Progenitor cell of endocrine pancreas (in vitro differentiated cells): Measurements from ENCODE around the gene RAPGEF2. TPM values are rescaled to one million over a fixed set of nuclear protein-coding genes. Genes with fewer than 3 reads are reported as not detected.

Experiments used
- DNase-seq: peaks from one replicate; pipeline ENCODE4 v3.0.0; 2021; ENCODE audit warnings: low spot score; ENCODE audit not compliant: unreplicated experiment
- H3K27ac Mint-ChIP-seq: 2 replicates; pipeline ENCODE4 v1.8.0; 2021; ENCODE audit warnings: mild to moderate bottlenecking, moderate library complexity, mixed read lengths
- H3K27me3 Mint-ChIP-seq: 2 replicates; pipeline ENCODE4 v1.8.0; 2021; ENCODE audit warnings: mixed read lengths
- H3K36me3 Mint-ChIP-seq: 2 replicates; pipeline ENCODE4 v1.8.0; 2022; ENCODE audit warnings: mixed read lengths; ENCODE audit not compliant: insufficient read depth
- H3K4me1 Mint-ChIP-seq: 2 replicates; pipeline ENCODE4 v1.8.0; 2021; ENCODE audit warnings: low read depth, mixed read lengths
- H3K4me3 Mint-ChIP-seq: 2 replicates; pipeline ENCODE4 v1.8.0; 2021; ENCODE audit warnings: low read depth, mild to moderate bottlenecking, moderate library complexity, mixed read lengths
- H3K9me3 Mint-ChIP-seq: 2 replicates; pipeline ENCODE4 v1.8.0; 2021; ENCODE audit warnings: low read depth, mixed read lengths
- CTCF ChIP-seq: fragments of 200-600 bp; sonication (generic); IDR thresholded peaks from one replicate; pipeline ENCODE4 v1.5.0; 2021; ENCODE audit warnings: antibody characterized with exemption, mild to moderate bottlenecking; ENCODE audit not compliant: unreplicated experiment
- microRNA-seq: library from miRNA; unstranded; fragments of <30 nt; microRNA quantifications from one replicate; pipeline ENCODE4 v1.1.0, GENCODE V29; 2020; ENCODE audit warnings: borderline number of aligned reads; ENCODE audit not compliant: unreplicated experiment
- total RNA-seq: library from RNA; stranded (reverse); gene quantifications from 2 replicates; pipeline ENCODE4 v1.2.1, GENCODE V29; 2021

RAPGEF2 gene
- total RNA-seq, 1 donor from 2014 or later, result 68.9 TPM

GRCh38 chr4:159400558-159401225 lies 297.8 kb downstream of the RAPGEF2 start:
- H3K36me3 Mint-ChIP-seq, result no peaks in the 10 kb centered on the region
- no peaks in the 10 kb centered on the region for H3K4me1 Mint-ChIP-seq
- DNase-seq, result no peak
- H3K9me3 Mint-ChIP-seq, result no peaks in the 10 kb centered on the region
- H3K4me3 Mint-ChIP-seq, result no peak overlapping the region
- H3K27me3 Mint-ChIP-seq, result no peaks in the 10 kb centered on the region
- TF ChIP-seq CTCF, result no peak
- H3K27ac Mint-ChIP-seq, result no peak overlapping the region

GRCh38 chr4:159401226-159401712 lies 298.4 kb downstream of the RAPGEF2 start:
- Mint-ChIP-seq H3K27me3 (no peaks in the 10 kb centered on the region), H3K4me1 (no peaks in the 10 kb centered on the region), H3K36me3 (no peaks in the 10 kb centered on the region), H3K9me3 (no peaks in the 10 kb centered on the region), H3K27ac (no peak overlapping the region), H3K4me3 (no peak overlapping the region)
- no peak for TF ChIP-seq CTCF
- DNase-seq, result no peak

GRCh38 chr4:159401791-159402380 lies 299.0 kb downstream of the RAPGEF2 start:
- TF ChIP-seq CTCF, result no peak
- H3K4me3 Mint-ChIP-seq, result no peak overlapping the region
- no peaks in the 10 kb centered on the region for H3K9me3 Mint-ChIP-seq
- no peaks in the 10 kb centered on the region for H3K27me3 Mint-ChIP-seq
- DNase-seq, result no peak
- H3K36me3 Mint-ChIP-seq, result no peaks in the 10 kb centered on the region
- no peaks in the 10 kb centered on the region for H3K4me1 Mint-ChIP-seq
- H3K27ac Mint-ChIP-seq, result no peak overlapping the region

Small RNA genes lying within 50 kb of the gene (microRNA-seq; reads per million reads assigned to microRNA genes)
- gene MIR3688-1, result not detected
- gene MIR3688-2, result not detected
